ENCODE data around the gene ZNF664. TPM values are rescaled to one million over a fixed set of nuclear protein-coding genes. Genes with fewer than 3 reads are reported as not detected.

ZNF664 gene
- total and polyA plus RNA-seq, 2 of the 13 experiments (the other 11 are each of a cell fraction or from before 2014, with no cell fraction given), result 43.9 to 56.5 TPM

DNA sequence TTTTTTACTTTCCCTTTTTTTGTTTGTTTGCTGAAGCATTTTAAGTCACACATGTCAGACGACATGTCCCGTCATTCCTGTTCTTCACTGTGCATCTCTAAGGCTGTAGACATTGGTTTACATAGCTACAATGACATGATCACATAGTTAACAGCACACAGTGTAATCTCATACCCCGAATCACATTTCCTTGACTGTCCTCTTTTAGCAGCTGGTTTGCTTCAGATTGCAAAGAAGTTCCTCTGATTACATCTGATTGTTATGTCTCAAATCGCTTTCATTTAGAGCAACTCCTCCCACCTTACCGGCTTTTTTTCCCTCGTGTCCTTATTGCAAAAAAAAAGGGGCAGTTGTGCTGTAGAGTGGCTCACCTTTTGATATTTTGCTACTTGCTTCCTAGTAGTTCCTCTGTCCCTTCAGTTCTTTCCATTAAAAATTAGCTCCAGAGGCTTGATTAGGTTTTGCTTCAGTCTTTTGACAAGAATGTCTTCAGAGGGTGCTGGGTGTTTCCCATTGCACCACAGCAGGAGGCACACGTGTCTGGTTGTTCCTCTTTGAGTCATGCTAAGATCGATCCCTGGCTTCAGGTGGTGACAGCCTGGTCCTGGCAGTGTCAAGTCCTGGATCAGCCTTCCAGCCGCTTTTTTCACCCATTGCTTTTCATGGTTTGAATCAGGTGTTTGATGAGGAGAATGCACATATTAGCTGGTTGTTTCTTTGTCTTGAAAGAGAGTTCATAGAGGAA lies 35.0 kb downstream of the ZNF664 start (continued):
- TF ChIP-seq, protein P1, sequence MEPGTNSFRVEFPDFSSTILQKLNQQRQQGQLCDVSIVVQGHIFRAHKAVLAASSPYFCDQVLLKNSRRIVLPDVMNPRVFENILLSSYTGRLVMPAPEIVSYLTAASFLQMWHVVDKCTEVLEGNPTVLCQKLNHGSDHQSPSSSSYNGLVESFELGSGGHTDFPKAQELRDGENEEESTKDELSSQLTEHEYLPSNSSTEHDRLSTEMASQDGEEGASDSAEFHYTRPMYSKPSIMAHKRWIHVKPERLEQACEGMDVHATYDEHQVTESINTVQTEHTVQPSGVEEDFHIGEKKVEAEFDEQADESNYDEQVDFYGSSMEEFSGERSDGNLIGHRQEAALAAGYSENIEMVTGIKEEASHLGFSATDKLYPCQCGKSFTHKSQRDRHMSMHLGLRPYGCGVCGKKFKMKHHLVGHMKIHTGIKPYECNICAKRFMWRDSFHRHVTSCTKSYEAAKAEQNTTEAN (CRISPR knock-in tag; conservative IDR thresholded peaks at IDR 0.05), result no peak
- TF ChIP-seq TP53 (CRISPR knock-in tag; conservative IDR thresholded peaks at IDR 0.05) (no peak), NFKBIZ (CRISPR knock-in tag; IDR thresholded peaks at IDR 0.05) (no peak), ESRRA (CRISPR knock-in tag; IDR thresholded peaks at IDR 0.05; ENCODE audit: low read depth) (no peak), EEA1 (CRISPR knock-in tag; IDR thresholded peaks at IDR 0.05; ENCODE audit: borderline replicate concordance) (no peak)
- TF ChIP-seq, protein P2, sequence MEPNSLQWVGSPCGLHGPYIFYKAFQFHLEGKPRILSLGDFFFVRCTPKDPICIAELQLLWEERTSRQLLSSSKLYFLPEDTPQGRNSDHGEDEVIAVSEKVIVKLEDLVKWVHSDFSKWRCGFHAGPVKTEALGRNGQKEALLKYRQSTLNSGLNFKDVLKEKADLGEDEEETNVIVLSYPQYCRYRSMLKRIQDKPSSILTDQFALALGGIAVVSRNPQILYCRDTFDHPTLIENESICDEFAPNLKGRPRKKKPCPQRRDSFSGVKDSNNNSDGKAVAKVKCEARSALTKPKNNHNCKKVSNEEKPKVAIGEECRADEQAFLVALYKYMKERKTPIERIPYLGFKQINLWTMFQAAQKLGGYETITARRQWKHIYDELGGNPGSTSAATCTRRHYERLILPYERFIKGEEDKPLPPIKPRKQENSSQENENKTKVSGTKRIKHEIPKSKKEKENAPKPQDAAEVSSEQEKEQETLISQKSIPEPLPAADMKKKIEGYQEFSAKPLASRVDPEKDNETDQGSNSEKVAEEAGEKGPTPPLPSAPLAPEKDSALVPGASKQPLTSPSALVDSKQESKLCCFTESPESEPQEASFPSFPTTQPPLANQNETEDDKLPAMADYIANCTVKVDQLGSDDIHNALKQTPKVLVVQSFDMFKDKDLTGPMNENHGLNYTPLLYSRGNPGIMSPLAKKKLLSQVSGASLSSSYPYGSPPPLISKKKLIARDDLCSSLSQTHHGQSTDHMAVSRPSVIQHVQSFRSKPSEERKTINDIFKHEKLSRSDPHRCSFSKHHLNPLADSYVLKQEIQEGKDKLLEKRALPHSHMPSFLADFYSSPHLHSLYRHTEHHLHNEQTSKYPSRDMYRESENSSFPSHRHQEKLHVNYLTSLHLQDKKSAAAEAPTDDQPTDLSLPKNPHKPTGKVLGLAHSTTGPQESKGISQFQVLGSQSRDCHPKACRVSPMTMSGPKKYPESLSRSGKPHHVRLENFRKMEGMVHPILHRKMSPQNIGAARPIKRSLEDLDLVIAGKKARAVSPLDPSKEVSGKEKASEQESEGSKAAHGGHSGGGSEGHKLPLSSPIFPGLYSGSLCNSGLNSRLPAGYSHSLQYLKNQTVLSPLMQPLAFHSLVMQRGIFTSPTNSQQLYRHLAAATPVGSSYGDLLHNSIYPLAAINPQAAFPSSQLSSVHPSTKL (CRISPR knock-in tag; IDR thresholded peaks at IDR 0.05), result no peak

DNA sequence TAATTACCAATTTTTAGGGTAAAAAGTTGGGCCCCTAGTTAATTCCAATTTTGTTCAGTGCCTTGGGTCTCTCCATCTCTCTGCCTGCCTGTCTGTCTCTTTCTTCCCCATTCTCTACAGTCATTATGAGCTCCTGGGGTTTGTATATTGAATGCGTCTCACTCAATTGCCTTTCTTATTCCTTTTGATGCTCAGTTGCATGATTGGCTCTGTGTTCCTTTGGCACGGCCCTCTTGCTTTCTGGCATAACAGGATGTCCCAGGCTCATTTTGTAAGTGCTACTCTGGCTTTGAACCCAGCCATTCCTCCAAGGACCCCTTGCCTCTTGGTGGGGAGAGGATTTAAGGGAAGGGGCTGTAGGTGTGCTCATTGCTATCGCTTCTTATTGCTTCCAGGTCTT lies 35.6 kb downstream of the ZNF664 start:
- in situ Hi-C loops (cut with HindIII; ENCODE audit: extremely low pct_ligation_motif_present, low pct_unique_long_range_greater_than_20kb), result no loop called here
- Histone ChIP-seq H3K27ac (ENCODE audit: extremely low read length, insufficient read depth, low read length) (no peak overlapping the region), H3K4me3 (replicated peaks in 1 of 3; ENCODE audit: insufficient read depth in 1 of 3, low read depth in 2 of 3, low read length in 3 of 3) (no peak overlapping the region), H3K36me3 (replicated peaks in 1 of 2; ENCODE audit: control insufficient read depth in 1 of 2, insufficient read depth in 2 of 2, low read length in 2 of 2) (peaks cover 13 to 82% of the 10 kb centered on the region in 2 experiments; a peak in 4 of 5 replicates), H3K27me3 (ENCODE audit: control insufficient read depth in 1 of 2, insufficient read depth in 2 of 2, low read length in 2 of 2) (no peaks in the 10 kb centered on the region), H3K9me3 (ENCODE audit: low read length) (no peaks in the 10 kb centered on the region), H3K79me2 (ENCODE audit: insufficient read depth, low read length) (peaks cover 2% of the 10 kb centered on the region), H2AFZ (ENCODE audit: low read length) (no peak overlapping the region), H3K4me1 (ENCODE audit: insufficient read depth, low read length) (0 out of 2 replicates have a peak, but pooled peaks cover 7% of the 10 kb centered on the region), H3K9ac (ENCODE audit: insufficient read depth, low read depth, low read length) (no peak overlapping the region), H3K4me2 (ENCODE audit: low read depth, low read length) (no peak overlapping the region), H4K20me1 (ENCODE audit: insufficient read depth, low read length) (peaks cover 10% of the 10 kb centered on the region)
- no TSS peak for BruUV-seq (replicated peaks)
- CTCF ChIA-PET (ENCODE audit: low intra/inter-chr PET ratio, low total read pairs), result no interaction called here
- TF ChIP-seq, protein P3, sequence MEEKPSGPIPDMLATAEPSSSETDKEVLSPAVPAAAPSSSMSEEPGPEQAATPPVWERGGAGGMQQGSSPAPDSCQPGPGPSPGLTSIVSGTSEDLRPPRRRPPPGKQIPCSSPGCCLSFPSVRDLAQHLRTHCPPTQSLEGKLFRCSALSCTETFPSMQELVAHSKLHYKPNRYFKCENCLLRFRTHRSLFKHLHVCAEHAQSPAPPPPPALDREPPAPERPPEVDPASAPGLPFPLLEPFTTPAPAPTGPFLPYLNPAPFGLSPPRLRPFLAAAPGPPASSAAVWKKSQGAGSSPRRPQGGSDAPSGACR (CRISPR knock-in tag; IDR thresholded peaks at IDR 0.05), result no peak
- TF ChIP-seq, protein P4, sequence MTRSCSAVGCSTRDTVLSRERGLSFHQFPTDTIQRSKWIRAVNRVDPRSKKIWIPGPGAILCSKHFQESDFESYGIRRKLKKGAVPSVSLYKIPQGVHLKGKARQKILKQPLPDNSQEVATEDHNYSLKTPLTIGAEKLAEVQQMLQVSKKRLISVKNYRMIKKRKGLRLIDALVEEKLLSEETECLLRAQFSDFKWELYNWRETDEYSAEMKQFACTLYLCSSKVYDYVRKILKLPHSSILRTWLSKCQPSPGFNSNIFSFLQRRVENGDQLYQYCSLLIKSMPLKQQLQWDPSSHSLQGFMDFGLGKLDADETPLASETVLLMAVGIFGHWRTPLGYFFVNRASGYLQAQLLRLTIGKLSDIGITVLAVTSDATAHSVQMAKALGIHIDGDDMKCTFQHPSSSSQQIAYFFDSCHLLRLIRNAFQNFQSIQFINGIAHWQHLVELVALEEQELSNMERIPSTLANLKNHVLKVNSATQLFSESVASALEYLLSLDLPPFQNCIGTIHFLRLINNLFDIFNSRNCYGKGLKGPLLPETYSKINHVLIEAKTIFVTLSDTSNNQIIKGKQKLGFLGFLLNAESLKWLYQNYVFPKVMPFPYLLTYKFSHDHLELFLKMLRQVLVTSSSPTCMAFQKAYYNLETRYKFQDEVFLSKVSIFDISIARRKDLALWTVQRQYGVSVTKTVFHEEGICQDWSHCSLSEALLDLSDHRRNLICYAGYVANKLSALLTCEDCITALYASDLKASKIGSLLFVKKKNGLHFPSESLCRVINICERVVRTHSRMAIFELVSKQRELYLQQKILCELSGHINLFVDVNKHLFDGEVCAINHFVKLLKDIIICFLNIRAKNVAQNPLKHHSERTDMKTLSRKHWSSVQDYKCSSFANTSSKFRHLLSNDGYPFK (CRISPR knock-in tag; IDR thresholded peaks at IDR 0.05; ENCODE audit: borderline replicate concordance), result no peak
- TF ChIP-seq ARID2 (CRISPR knock-in tag; IDR thresholded peaks at IDR 0.05; ENCODE audit: borderline replicate concordance), result no peak
- ATAC-seq (no peak), FAIRE-seq (no peak), DNase-seq (ENCODE audit: low spot score) (no peak)
- intact Hi-C loops (cut with micrococcal nuclease; ENCODE audit: unreplicated experiment), result no loop called here
- POLR2A ChIA-PET, result no interaction called here
- WGBS (ENCODE audit: low lambda C conversion rate), result 95% methylated on average over 3 of the region's 3 CpGs
